Bronchial epithelial cell (primary cell): Measurements from ENCODE around the gene NDUFS6. TPM values are rescaled to one million over a fixed set of nuclear protein-coding genes. Genes with fewer than 3 reads are reported as not detected.

Experiments
- DNase-seq: peaks from one replicate; pipeline ENCODE4 v3.0.0-alpha.2; 2010; ENCODE audit warnings: low read depth
- FAIRE-seq: peaks from 2 replicates; lab custom pipeline; 2011; peaks lifted over from hg19 to GRCh38; lab: Jason Lieb, UNC
- H3K27me3 ChIP-seq: 2 replicates; pipeline ENCODE4 v1.5.1; 2011; ENCODE audit warnings: low read length; ENCODE audit not compliant: control insufficient read depth, insufficient read depth
- H3K36me3 ChIP-seq: 2 replicates; pipeline ENCODE4 v1.5.1; 2011; ENCODE audit warnings: low read length; ENCODE audit not compliant: control insufficient read depth, insufficient read depth
- H3K4me3 ChIP-seq: 2 replicates; pipeline ENCODE4 v1.5.1; 2011; ENCODE audit warnings: mild to moderate bottlenecking, low read depth, low read length, control low read depth
- CTCF ChIP-seq: IDR thresholded peaks from 2 replicates; pipeline ENCODE4 v1.5.1; 2011; ENCODE audit warnings: mild to moderate bottlenecking, moderate library complexity, low read length, control low read depth, inconsistent platforms; ENCODE audit not compliant: insufficient read depth, severe bottlenecking
- total RNA-seq: library from RNA; depleted of rRNA; stranded (reverse); fragments of >200 nt; gene quantifications from 2 replicates; pipeline ENCODE4 v1.2.1, GENCODE V29; 2014

The NDUFS6 gene
- total RNA-seq, 1 donor from 2014 or later: 21.1 TPM

DNA sequence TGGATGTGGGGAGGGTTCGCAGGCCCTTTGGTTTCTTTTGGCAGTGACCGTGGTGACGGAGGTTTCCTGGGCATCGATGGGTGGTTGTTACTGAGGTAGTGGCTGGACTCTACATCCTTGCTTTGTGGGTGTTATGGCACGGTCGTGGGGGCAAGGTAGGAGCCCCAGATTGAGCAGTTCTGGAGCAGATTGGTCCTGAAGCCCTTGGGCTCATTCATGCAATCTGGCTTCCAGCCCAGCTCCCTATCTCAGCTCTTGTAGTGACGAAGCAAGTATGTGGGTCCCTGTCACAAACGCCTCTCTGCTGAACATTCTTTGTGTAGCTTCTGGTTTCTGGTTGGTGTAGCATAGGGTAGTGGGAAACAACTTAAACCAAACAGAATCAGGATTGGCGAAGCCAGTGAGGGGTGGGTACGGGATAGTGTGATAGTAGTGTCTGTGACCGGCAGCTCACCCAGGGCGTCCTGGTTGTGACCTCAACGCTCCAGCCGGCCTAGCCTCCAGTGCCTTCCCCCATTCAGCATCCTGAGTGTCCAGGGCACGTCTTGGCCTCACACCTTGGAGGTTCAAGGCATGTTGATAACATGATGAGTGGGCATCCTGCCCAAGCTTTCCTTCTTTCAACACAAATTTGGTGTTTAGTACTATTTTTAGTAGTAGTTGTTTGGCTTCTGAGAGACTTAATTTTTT is 2.9 kb downstream of the NDUFS6 start:
- Histone ChIP-seq H3K4me3 (no peak overlapping the region), H3K36me3 (peaks cover 9% of the 10 kb centered on the region), H3K27me3 (no peaks in the 10 kb centered on the region)
- FAIRE-seq (no peak), DNase-seq (no peak)
- TF ChIP-seq CTCF: no peak

DNA sequence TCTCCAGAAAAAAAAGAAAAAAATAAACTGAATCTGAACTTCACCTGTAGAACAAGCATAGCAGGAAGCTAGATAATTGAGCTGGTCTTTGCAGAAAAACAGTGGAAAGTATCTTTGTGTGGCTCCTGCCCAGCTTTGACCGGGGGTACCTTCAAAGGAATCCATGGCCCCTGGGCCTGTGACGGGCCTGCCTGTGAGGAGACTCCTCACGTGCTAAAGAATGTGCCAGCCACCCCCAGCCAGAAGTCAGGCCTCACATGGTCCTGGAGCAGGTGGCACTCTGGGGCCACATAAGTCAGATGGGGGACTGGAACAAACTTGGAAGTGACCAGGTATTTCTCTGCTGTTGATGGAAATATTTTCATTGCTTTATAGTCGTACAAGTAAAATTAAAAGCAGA is 4.1 kb downstream of the NDUFS6 start:
- DNase-seq: no peak
- no peak overlapping the region for H3K4me3 ChIP-seq
- H3K36me3 ChIP-seq: peaks cover 15% of the 10 kb centered on the region
- FAIRE-seq: no peak
- H3K27me3 ChIP-seq: no peaks in the 10 kb centered on the region
- TF ChIP-seq CTCF: no peak

- Histone ChIP-seq H3K27me3 (no peaks in the 10 kb centered on the region), H3K36me3 (peaks cover 16% of the 10 kb centered on the region), H3K4me3 (no peak overlapping the region)
- no peak for FAIRE-seq
- no peak for TF ChIP-seq CTCF
- no peak for DNase-seq
Observed at GRCh38 chr5:1805736-1806135, 4.5 kb downstream of the NDUFS6 start.

DNA sequence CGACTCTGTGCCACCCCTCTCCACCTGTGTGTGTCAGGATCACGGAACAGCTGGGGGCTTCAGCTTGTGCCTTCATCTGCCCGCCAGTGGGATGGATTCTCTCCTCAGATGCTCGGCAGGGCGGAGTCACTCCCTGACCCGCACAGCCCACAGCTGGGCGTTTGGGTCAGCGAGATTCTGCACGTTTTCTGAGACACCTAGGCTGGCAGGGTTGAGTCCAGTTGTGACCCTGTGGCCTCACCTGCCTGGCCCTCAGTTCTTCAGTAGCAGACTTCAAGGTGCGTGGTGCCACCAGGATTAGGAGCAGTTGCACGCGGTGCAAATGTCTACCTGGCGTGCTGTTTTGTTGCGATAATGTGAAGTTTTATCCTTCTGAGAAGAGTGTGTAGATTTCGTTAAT is 5.0 kb downstream of the NDUFS6 start:
- no peak for FAIRE-seq
- no peak for DNase-seq
- Histone ChIP-seq H3K27me3 (no peaks in the 10 kb centered on the region), H3K36me3 (peaks cover 17% of the 10 kb centered on the region), H3K4me3 (no peak overlapping the region)
- TF ChIP-seq CTCF: no peak

- no peak overlapping the region for H3K4me3 ChIP-seq
- DNase-seq (no peak), FAIRE-seq (no peak)
- no peaks in the 10 kb centered on the region for H3K27me3 ChIP-seq
- no peak for TF ChIP-seq CTCF
- peaks cover 20% of the 10 kb centered on the region for H3K36me3 ChIP-seq
Observed at GRCh38 chr5:1806974-1807373, 5.8 kb downstream of the NDUFS6 start.
